Stimulated activated CD4-positive, alpha-beta T cell treated with anti-CD3 and anti-CD28 coated beads, Interleukin-12 subunit alpha, Interleukin-12 subunit beta, amount 100 ng/mL, for 4 hours (primary cell): ENCODE measurements around the gene GMDS.

Experiments
- DNase-seq: peaks from one replicate; pipeline ENCODE4 v3.0.0-alpha.2; 2020

GMDS gene

DNA sequence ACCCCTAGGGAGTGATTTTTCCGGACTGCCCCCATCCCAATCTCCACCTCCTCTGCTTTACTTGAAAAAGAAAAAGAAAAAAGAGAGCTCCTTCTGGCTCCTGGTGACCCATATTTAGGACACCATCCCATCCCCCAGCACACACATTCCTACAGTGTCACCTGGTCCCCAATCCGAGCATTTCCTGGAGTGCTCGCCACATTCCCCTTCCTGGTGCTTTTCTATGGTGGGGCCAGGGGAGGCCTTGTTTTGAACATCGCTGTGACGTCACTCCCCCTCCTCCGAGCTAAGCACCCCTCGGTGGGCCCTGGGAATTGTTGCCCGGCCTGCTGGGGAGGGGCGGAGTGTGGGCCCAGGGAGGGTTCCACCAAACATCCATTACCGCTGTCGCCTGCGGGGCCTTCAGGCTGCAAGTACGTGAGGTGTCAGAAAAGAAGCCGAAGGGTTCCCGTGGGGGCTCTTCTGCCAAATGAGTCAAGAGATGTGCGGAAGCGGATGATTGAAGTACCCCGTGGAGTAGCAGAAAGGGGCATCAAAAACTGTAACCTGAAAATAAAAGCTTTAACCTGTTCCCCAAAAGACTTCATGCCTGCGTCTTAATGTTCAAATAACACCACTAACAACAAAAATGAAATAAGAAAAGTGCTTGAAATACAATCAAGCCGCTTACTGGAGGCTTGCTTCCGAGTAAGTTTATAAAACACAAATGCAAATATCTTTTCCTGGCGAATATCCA lies 638.5 kb downstream of the GMDS start:
- DNase-seq = no peak

DNA sequence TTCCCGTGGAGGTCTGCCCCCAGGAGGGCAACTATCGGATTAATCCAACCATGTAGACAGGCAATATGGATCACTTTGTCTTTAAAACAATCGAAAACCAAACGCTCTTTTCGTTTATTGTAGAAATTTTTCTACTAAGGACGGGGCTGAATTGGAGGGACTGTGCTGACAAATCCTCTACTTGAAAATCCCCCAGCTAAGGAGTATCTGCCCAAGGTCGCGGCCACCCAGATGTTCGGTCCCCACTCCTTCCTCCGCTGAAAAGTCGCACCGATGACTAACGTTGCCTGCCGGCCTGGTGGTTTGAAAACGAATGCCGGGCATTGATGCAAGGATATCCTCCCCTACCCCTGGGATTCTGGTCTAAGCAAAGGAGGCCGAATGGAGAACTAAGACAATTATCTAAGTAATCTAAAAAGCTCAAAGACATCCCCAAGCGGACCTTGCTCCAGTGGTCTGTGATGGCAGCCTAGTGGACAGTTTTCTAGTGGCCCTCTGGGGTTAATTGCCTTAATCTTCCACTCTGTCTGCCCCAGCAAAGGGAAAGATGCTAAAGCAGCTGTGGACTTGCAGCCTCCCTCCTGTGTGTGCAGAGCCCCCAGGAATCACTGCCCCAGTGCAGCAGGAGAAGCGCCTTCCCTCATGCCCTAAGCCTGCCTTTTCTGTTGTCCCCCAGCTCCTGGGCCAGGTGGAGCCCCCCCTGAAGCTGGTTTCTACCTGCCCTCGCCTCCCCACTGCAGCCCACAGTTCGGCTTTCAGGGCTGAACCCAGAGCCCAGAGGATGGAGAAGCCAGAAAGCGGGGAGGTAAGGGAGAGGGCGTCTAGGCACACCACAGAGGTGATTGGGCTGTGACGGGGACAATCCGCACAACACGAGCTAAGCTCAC lies 639.3 kb downstream of the GMDS start:
- no peak for DNase-seq

DNA sequence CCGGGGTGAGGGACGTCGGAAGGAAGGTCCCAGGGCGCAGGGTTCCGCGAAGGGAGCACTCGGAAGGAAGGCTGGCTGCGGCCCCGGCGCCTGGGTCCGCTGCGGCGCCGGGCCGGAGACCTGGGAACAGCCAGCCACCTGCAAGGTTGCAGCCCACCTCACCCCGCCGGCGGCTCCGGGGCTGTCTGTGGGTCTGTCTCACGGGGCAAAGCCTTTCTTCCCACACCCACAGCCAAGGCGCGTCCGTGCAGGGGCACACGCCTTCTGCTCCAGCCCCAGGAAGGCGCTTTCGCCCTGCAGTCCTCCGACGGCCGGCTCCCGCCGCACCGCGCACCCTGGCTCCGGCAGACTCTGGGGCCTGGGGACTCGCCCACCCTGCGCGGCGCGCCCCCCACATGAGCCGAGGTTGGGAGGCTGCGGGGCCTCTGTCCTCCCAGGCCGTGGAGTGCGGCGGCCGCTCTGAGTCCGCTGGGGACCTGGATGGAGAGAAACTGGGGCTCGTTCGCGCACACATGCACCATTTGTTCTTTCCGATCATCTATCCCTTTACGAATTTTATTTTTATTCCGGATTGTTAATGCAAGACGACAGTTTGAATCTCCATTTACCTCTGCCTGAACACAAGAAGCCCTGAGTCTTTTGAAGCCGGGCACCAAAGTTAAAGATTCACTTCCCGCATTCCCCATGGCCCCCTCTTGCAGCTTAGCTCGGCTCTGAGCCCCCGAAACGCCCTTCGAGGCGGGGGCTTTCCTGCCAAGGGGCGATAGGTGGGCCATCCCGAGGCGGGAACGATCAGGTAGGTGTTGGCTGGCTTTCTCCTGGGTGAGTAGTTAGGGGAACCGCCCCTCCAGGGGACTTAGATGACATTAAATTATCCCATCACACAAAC lies 640.2 kb downstream of the GMDS start:
- DNase-seq = no peak

DNA sequence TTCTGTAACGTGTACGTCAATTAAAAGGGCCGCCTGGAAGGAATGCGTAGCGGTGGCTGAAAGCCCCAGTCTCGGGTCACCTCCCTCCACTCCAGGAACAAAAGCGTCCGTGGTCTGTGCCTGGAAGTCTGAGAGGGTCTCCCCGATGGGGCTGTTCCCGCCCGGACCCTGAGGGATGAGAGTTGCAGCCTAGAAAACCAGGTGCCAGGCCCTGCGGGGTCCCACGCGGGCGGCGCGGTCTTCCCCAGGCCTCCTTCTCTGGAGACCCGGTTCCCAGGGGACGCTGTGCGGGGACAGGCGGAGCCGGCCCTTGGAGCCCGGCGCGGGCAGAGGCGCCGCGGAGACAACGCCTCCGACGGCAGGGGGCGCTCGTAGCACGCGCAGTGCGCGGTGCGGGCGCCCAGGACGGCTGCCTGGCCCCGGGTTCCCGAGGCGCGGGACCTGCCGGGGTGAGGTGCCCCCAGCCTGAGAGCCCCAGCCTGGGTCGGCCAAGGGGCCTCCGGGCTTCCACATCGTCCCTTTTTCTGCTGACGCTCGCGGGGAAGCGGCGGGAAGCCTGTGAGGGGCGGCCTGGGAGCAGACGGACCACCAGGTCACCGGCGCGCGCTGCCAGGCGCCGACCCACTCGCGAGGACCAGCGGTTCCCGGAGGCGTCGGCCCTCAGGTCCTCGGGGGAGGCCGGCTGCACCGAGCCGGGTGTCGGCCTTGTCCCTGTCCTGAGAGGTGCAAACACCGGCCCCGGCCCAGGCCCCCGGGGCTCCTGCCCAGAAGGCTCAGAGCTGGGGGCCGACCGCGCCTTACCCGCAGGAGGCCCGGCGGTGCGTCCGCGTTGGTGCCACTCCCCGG lies 641.0 kb downstream of the GMDS start:
- DNase-seq = peak; percentile 77

DNA sequence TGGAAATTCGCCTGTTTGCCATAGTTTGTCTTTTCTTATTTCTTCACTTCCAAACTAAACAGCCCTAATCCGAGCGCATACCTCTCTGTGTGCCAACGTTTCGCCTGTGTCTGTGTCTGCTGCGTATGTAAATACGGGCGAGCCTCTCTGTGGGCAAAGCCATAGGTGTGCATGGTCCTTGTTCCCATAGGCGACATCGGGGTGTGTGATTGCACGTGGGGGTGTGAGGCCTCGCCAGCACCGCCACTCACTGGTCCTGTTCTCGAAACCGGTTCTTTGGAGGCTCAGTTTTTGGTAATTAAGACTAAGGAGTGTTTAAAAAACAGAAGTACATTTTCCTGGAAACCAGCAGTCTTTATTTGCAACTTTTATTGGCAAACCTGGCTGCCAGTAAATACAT lies 641.7 kb downstream of the GMDS start:
- no peak for DNase-seq

DNA sequence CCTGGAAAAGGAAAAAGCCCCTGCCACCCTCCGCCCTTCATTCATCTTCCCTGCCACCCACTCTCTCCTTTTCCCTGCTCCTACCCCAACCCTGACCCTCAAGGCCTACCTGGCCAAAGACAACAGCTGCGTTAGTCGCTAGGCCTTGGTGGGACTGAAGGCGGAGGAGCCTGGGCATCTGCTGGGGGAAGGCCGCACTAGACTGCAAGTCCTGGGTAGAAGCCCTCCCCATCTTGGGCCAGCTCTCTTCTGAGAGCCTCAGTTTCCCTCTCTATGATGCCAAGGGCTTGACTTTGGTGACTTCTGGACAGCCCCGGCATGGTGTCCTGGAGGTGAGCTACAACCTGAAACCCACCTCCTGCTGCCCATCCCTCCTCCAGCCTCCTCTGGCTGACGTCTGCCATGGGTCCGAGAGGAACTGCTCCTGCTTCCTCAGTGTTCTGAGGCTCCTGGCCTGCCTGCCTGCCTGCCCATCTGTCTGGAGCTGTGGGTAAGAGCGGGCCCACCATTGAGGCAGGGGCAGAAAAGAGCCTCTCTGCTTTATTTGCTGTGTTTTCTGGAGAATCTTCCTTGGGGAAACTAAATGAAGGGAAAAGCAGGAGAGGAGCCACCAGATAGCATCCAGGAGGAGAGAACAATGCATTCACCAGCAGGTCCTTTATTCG lies 643.2 kb downstream of the GMDS start:
- no peak for DNase-seq

DNA sequence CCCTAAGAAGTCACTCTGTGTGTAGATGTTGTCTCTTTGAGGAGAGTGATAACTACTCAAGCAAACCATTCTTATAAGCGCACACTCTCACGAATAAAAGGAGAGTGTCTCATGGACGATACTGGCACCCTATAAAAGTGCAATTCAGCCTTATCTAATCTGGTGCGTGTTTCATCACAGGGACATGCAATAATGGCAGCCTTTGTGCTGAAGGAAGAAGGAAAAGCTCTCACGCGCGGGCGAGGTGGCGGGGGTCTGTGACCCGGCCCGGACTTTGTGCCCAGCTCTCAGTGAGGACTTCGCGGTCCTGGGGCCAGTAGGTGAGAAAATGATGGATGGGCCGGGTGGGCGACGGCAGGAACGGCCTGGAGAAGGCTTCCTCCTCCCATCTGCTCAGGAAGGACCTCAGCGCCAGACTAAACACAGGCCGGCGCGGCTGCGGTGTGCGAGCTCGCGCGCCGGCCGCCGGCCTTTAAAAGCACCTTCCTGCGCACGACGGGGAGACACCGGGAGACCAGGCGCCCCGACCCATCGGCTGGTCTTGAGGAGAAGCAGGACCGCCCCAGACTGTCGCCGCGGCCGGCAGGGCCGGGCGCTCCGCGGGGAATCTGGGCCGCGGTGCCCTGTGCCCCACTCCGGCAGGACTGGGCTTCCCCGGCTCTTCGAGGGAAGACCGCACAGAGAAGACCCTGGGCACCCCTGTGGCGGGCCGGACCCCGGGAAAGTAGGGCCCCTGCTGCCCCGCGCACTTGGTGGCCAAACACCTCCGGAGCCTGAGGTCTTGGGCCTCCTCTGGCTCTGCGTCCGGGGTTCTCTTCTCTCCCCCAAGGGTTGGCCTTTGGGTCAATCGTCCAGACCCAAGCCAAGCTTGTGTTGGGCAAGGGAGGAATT lies 644.0 kb downstream of the GMDS start:
- DNase-seq = no peak

DNA sequence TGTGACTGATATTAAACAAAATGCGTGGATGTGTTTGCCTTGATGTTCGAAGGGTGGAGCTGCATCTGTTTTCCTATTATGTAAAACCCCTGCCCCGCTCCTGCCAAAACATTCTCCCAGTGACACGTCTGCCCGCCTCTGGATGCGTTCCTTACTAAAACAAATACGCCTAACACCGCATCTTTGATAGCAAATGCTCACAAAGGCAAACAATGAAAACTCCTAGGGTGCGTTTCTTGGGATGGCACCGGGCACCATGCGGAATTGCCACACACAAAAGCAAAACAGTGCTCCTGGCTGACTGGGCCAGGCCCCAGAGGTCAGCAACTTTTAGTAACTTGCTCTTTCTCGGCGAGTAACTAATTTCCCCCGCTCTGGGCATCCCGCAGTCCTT lies 644.6 kb downstream of the GMDS start:
- no peak for DNase-seq

DNA sequence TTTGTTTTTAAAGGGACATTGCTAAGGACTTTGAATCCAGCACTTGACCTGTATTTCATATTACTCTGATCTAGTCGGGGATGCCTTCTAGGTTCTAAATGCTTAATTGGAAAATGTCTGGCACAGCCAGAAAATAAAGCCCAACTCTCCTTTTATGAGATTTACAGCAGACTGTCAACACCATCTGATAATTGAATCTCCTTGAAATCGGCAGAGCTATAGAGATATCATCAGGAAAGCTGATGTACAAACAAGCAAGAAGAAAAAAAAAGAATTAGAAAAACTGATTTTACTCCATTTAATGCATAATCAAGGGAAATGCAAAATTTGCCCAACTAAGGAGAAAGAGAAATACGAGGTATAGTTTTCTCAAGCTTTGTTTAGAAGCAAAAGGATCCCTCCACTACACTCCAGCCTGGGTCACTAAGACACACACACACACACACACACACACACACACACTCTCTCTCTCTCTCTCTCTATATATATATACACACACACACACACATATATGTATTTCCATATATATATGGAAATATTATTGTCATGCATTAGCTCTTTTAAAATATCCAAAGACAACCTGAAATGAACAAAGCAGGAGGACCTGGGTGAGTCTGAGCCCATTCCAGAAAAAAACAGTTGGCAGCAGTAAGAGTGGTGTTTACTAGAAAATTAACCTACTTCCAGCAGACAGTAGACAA lies 645.2 kb downstream of the GMDS start:
- no peak for DNase-seq

DNA sequence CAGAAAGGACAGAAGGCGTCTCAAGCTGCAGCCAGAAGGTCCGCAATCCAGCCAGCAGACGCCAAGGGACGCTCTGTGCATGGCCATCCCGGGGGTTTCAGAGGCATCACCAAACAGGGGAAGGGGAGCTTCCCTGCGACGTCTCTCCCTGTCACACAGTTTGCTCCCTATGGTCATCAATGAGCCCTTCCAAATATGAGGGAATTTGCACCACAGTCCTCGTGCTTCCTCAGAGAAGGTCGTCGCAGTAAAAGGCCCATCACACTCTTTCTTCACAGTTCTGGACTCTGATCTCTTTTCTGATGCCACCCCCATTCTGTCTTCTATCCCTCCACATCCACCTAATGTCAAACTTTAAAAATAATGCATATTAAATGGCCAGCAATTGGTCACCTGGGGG lies 645.9 kb downstream of the GMDS start:
- no peak for DNase-seq

DNA sequence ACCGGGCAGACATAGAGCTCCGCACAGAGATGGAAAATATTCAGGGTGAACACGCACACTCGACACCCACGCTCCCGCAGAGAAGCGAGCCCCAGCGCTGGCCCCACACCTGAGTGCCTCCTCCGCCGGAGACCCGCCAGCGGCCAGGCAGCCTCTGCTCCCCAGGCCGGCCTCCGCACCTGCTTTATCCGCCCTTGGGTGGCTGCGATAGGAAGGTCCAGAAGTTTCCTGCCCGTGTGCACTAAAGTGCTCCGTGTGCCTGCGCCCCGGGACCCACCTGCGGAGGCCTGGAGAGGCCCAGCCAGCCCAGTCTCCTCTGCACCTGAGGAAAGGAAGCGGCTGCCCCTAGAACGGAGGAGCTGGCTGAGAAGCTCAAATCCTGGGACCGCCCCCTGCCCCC lies 646.5 kb downstream of the GMDS start:
- no peak for DNase-seq

DNA sequence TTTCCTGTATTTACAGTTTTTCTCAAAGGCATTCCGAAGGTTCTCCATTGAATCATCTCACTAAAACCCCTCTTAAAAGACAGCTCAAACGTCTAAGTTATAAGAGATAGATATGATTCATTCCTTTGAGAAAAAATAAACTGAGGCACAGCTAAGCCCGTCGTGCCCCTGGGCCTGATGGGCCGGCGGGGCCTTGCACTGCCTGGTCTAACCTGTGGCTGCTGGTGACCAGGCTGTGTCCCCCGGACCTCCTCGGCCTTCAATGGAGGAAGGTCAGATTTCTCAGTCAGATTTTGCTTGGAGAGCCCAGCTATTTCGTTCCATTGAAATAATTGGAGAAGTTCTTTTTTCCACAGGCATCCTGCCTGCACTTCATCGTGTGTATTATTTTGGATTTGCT lies 647.0 kb downstream of the GMDS start:
- no peak for DNase-seq

DNA sequence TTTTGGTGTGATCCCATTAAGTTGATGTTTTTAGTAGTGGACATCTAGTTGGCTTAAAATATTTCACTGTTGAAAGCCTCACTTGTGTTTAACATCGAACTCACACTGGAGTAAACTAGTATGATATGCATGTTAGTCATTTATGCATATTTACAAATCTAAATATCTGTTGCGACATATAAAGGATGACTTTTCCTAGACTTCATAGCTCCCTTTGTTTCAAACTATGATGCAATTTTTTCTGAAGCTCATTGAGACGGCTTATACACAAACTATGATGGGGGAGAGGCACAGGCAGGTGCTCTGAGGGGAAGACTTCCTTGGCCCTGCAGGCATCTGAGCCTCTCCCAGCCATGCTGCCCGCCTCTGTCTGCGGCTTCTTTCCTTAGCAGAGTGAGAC lies 647.5 kb downstream of the GMDS start:
- DNase-seq = no peak

DNA sequence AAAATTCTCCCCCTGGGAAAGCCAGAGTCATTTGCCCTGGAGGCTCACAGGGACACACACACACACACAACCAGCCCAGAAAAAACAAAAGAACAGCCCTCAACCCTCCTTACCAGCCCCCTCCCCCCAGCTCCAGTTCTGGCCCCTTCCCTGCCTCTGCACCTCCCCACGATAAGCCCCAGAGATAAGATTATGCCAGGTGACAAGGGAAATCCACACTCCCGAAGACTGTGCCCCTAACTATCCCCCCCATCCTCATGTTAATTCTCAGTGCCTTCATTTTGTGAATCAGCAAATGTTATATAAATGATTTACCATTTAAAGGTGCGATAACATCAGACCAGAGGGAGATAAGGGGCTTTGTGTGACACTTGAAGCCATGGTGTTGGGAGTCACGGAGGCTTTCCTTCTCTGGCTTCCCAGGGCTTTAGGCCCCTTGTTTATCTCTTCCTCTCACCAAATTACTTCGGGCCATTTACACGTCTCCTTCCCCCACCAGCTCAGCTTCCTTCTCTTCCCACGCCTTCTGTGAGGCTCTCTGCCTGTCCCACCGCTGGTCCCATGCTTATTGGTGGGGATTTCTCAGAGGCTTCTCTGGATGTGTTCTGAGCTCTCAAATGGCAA lies 648.2 kb downstream of the GMDS start:
- DNase-seq = no peak

DNA sequence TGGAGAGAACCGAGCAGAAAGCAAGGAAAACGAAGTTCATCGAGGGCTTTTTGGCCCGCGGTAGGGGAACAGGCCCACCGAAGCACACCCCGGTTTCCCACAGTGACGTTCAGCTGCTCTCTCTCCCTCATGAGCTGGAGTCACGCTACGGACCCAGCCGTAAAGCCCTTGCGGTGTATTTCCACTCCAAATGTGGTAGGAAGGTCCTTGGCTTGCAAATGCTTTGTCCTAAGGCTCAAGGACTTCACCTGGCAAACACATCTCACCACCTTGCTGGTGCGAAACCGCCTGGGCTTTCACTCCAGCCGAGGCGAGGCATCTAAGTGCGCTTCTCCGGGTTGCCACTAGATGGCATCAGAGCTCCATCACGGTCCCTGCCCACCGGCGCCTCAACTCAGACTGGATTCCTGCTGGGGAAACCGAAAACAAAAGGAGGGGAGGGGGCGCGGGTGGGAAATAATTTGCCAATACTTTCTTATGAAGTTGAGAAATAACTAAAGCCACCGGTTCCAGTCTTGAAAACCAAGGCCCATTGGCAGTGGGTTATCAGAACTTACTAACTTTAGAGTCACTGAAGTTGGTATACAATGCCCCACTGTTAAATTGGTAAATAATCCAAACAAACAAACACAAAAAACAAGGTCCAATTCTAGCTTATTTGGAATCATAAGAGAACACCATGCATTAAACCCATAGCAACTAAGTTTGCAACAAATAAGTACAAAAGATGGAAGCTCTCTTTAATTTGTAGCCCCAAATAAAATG lies 649.1 kb downstream of the GMDS start:
- peak; percentile 63 for DNase-seq

DNA sequence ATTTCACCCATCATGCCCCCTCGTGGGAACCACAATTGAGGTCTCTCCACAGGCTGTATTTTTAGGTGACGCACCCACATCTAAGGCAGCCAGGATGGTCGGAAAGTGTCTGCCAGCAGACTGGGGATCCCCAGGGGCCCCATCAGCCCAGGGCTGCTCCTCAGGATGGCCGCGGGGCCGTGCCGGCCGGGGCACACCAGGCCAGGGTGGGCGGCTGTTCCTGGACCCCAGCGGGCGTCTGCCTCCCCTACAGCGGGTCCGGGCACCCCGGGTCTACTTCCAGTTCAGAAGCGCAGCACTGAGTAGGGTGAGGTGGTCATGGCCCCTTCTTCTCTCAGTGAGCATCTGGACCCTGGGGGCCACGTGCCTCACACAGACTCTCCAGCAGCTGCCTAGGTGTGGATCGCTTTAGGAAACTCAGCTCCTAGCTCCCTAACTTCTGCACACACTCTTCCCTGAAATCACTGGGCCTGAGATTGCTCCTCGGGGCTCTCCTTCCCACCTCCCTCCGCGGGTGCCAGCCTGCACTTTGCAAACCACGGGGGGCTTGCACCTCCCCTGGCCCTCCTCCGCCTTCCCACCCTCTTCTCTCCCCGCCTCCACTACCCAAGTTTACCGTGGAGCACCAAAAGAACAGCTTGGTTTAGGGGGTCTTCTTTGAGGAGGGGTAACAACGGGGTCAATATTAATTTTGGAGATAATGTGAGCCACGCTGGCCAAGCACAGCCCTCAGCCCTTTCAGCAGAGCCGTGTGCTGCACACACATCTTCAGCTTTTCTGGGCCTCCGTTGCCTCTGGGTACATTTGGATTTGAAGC lies 649.9 kb downstream of the GMDS start:
- DNase-seq = no peak

DNA sequence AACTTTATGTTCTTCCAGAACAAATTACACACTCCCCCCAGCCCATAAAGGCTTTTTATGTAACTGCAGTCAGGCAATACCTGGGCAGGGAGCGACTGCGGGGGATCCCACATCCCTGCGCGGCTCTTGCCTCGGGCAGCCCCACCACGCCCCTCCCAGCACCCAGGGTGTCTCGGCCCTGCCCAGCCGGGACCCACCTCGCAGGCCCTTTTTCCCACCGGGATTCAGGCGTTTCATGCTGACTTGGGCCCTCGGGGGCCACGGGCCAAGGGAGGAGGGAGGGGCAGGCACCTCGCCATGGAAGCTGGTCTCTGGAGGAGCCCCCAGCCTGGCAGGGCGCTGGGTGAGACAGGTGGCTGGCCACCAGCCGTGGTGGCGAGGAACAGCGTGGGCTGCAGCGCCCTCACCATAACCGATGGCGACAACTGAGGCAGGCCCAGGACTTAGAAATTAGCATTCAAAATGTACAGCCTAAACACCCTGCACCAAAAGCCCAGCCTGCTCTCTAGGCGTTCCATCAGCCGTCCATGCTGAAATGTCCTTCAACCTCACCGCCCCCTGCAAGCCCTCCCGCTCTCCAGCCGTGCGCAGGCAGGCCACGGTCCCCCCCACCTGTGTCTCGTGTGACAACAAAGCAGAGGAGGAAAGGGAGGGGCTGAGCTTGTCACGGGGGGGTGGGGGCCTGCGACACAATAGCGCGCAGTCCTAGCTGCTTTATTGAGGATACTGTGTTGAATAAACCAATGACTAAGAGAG lies 650.8 kb downstream of the GMDS start:
- no peak for DNase-seq
